ENCODE measurements around the gene LIPT2.

Gene LIPT2

DNA sequence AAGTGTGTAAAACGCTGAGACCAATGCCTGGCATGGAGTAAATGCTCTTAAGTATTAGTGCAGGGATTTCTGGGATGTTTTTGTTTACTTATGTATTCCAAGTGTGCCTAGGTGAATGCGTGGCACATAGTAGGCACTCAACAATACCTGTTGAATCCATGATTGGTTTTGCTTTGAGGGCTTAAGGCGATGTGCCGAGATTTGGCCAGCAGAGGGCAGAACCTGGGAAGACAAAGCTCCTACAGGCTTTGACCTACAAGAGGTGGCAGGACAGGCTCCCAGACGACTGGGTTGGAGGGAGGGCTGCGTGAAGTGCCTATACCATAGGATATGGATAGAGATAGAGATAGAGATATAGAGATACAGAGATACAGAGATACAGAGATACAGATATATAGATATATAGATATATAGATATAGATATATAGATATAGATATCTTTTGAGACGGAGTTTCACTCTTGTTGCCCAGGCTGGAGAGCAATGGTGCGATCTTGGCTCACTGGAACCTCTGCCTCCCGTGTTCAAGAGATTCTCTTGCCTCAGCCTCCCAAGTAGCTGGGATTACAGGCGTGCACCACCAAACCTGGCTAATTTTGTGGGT lies 40.0 kb downstream of the LIPT2 start:
- Histone ChIP-seq H3K27me3 (replicated peaks; ENCODE audit: insufficient read depth, low read length) (no peaks in the 10 kb centered on the region), H3K36me3 (replicated peaks; ENCODE audit: insufficient read depth, low read length) (no peaks in the 10 kb centered on the region), H3F3A (ENCODE audit: insufficient read depth, low read length) (no peaks in the 10 kb centered on the region), H3K9me3 (replicated peaks; ENCODE audit: insufficient read depth, low read length) (no peaks in the 10 kb centered on the region), H3K27ac (ENCODE audit: low read length) (no peak overlapping the region), H3K79me2 (ENCODE audit: low read length) (no peaks in the 10 kb centered on the region), H3K9ac (ENCODE audit: low read length) (no peak overlapping the region), H2AFZ (ENCODE audit: low read length) (no peak overlapping the region), H3K4me2 (ENCODE audit: low read depth, low read length) (no peak overlapping the region), H3K9me2 (replicated peaks; ENCODE audit: insufficient read depth, low read length) (no peaks in the 10 kb centered on the region), H3K4me3 (ENCODE audit: low read length) (no peak overlapping the region), H4K20me1 (ENCODE audit: insufficient read depth, low read length) (no peaks in the 10 kb centered on the region), H3K4me1 (ENCODE audit: low read length) (no peaks in the 10 kb centered on the region)
- no peak for TF ChIP-seq EZH2phosphoT487 (IDR thresholded peaks at IDR 0.05; ENCODE audit: low read length)
- TF ChIP-seq, protein P1, sequence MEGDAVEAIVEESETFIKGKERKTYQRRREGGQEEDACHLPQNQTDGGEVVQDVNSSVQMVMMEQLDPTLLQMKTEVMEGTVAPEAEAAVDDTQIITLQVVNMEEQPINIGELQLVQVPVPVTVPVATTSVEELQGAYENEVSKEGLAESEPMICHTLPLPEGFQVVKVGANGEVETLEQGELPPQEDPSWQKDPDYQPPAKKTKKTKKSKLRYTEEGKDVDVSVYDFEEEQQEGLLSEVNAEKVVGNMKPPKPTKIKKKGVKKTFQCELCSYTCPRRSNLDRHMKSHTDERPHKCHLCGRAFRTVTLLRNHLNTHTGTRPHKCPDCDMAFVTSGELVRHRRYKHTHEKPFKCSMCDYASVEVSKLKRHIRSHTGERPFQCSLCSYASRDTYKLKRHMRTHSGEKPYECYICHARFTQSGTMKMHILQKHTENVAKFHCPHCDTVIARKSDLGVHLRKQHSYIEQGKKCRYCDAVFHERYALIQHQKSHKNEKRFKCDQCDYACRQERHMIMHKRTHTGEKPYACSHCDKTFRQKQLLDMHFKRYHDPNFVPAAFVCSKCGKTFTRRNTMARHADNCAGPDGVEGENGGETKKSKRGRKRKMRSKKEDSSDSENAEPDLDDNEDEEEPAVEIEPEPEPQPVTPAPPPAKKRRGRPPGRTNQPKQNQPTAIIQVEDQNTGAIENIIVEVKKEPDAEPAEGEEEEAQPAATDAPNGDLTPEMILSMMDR (IDR thresholded peaks at IDR 0.05; ENCODE audit: low read length), result peak; percentile 80
- no peak for TF ChIP-seq EZH2 (optimal IDR thresholded peaks at IDR 0.05; ENCODE audit: low read depth, low read length)
- peak; percentile 62 for DNase-seq

- Histone ChIP-seq H4K20me1 (ENCODE audit: insufficient read depth, low read length) (no peaks in the 10 kb centered on the region), H3K79me2 (ENCODE audit: low read length) (no peaks in the 10 kb centered on the region), H3K27me3 (replicated peaks; ENCODE audit: insufficient read depth, low read length) (no peaks in the 10 kb centered on the region), H3K27ac (ENCODE audit: low read length) (no peak overlapping the region), H3K9me3 (replicated peaks; ENCODE audit: insufficient read depth, low read length) (no peaks in the 10 kb centered on the region), H3F3A (ENCODE audit: insufficient read depth, low read length) (no peaks in the 10 kb centered on the region), H3K9ac (ENCODE audit: low read length) (no peak overlapping the region), H2AFZ (ENCODE audit: low read length) (no peak overlapping the region), H3K4me3 (ENCODE audit: low read length) (no peak overlapping the region), H3K4me2 (ENCODE audit: low read depth, low read length) (no peak overlapping the region), H3K9me2 (replicated peaks; ENCODE audit: insufficient read depth, low read length) (no peaks in the 10 kb centered on the region), H3K4me1 (ENCODE audit: low read length) (no peaks in the 10 kb centered on the region), H3K36me3 (replicated peaks; ENCODE audit: insufficient read depth, low read length) (no peaks in the 10 kb centered on the region)
- TF ChIP-seq EZH2 (optimal IDR thresholded peaks at IDR 0.05; ENCODE audit: low read depth, low read length) (no peak), EZH2phosphoT487 (IDR thresholded peaks at IDR 0.05; ENCODE audit: low read length) (no peak)
- no peak for DNase-seq
Observed at GRCh38 chr11:74452366-74452765, 41.2 kb downstream of the LIPT2 start.

GRCh38 chr11:74450318-74450717 lies 43.2 kb downstream of the LIPT2 start:
- Histone ChIP-seq H4K20me1 (ENCODE audit: insufficient read depth, low read length) (no peaks in the 10 kb centered on the region), H3K9me2 (replicated peaks; ENCODE audit: insufficient read depth, low read length) (no peaks in the 10 kb centered on the region), H3K79me2 (ENCODE audit: low read length) (no peaks in the 10 kb centered on the region), H3K4me2 (ENCODE audit: low read depth, low read length) (no peak overlapping the region), H3K9ac (ENCODE audit: low read length) (no peak overlapping the region), H3K36me3 (replicated peaks; ENCODE audit: insufficient read depth, low read length) (no peaks in the 10 kb centered on the region), H3K27me3 (replicated peaks; ENCODE audit: insufficient read depth, low read length) (no peaks in the 10 kb centered on the region), H3K27ac (ENCODE audit: low read length) (no peak overlapping the region), H3K4me1 (ENCODE audit: low read length) (no peaks in the 10 kb centered on the region), H3K9me3 (replicated peaks; ENCODE audit: insufficient read depth, low read length) (no peaks in the 10 kb centered on the region), H2AFZ (ENCODE audit: low read length) (no peak overlapping the region), H3K4me3 (ENCODE audit: low read length) (no peak overlapping the region), H3F3A (ENCODE audit: insufficient read depth, low read length) (no peaks in the 10 kb centered on the region)
- TF ChIP-seq EZH2phosphoT487 (IDR thresholded peaks at IDR 0.05; ENCODE audit: low read length) (no peak), EZH2 (optimal IDR thresholded peaks at IDR 0.05; ENCODE audit: low read depth, low read length) (no peak)
- TF ChIP-seq, protein P1 (IDR thresholded peaks at IDR 0.05; ENCODE audit: low read length), result no peak
- no peak for DNase-seq

DNA sequence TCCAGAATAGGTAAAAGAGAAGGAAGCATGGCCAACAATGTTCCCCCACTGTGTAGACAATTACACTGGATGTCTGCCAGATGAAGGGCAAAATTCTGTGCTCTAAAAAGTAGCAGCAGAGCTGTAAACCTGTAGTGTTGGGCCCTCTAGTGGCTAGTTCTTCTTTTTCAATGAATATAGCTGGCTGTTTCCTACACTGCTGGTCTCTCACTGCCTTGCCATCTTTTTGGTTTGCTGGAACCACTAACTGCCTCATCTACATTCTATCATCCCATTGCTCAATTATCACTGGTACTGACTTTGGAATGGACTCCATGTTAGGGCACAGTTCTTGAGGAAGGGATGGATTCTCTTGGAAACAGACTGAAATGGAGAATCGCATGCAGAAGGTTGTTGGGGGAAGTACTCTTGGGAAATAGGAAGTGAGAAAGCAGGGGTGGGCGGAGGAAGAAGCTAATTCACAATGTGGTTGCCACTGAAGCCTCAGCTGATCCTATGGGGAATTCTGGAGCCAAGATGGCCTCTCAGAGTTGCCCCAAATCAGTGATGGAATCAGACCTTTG lies 44.1 kb downstream of the LIPT2 start:
- H3K4me3 ChIP-seq (ENCODE audit: low read length), result no peak overlapping the region
- H3K79me2 ChIP-seq (ENCODE audit: low read length), result no peaks in the 10 kb centered on the region
- peak; percentile 72 for DNase-seq
- H3K27ac ChIP-seq (ENCODE audit: low read length), result no peak overlapping the region
- no peaks in the 10 kb centered on the region for H3K4me1 ChIP-seq (ENCODE audit: low read length)
- H3K9me3 ChIP-seq (replicated peaks; ENCODE audit: insufficient read depth, low read length), result no peaks in the 10 kb centered on the region
- no peaks in the 10 kb centered on the region for H4K20me1 ChIP-seq (ENCODE audit: insufficient read depth, low read length)
- H2AFZ ChIP-seq (ENCODE audit: low read length), result no peak overlapping the region
- H3K27me3 ChIP-seq (replicated peaks; ENCODE audit: insufficient read depth, low read length), result no peaks in the 10 kb centered on the region
- no peak for TF ChIP-seq EZH2phosphoT487 (IDR thresholded peaks at IDR 0.05; ENCODE audit: low read length)
- TF ChIP-seq, protein P1 (IDR thresholded peaks at IDR 0.05; ENCODE audit: low read length), result peak; percentile 60
- H3K9me2 ChIP-seq (replicated peaks; ENCODE audit: insufficient read depth, low read length), result no peaks in the 10 kb centered on the region
- no peaks in the 10 kb centered on the region for H3K36me3 ChIP-seq (replicated peaks; ENCODE audit: insufficient read depth, low read length)
- H3K4me2 ChIP-seq (ENCODE audit: low read depth, low read length), result no peak overlapping the region
- no peak overlapping the region for H3K9ac ChIP-seq (ENCODE audit: low read length)
- H3F3A ChIP-seq (ENCODE audit: insufficient read depth, low read length), result no peaks in the 10 kb centered on the region
